SK-MEL-5 (cell line): ENCODE data around the gene ATRNL1. TPM values are rescaled to one million over a fixed set of nuclear protein-coding genes. Genes with fewer than 3 reads are reported as not detected.
"Not testable (repeated sequence)": the region's sequence is repeated elsewhere in the genome, so short reads cannot be mapped to it uniquely, and the experiment has no call there.

Experiments
- DNase-seq: peaks from one replicate; pipeline ENCODE4 v3.0.0-alpha.2; 2016; ENCODE audit warnings: low read depth, low spot score
- in situ Hi-C: cut with HindIII; loops from 2 replicates; pipeline ENCODE4 v1.10.0; 2016; ENCODE audit warnings: low sequenced_read_pairs, high pct_unique_total_duplicates, low pct_unique_long_range_greater_than_20kb
- total RNA-seq: library from RNA; depleted of rRNA; stranded (reverse); fragments of >200 nt; shearing (Covaris generic); gene quantifications from 2 replicates; pipeline ENCODE4 v1.2.3, GENCODE V29; 2014

The ATRNL1 gene
- total RNA-seq, 1 experiment from 2014 or later: 43.6 TPM

DNA sequence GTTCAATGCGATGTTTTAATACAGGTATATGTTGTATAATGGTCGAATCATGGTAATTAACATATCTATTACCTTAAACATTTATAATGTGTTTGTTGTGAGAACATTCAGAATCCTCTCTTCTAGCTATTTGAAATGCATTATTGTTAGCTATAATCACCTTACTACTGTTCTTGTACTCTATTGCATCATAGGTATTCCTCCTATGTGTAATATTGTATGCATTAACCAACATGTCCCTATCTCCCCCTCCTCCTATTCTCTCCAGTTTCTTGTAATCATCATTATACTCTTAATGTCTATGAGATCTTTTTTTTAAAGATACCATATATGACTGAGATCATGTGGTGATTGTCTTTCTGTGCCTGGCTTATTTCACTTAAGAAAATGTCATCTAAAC lies 235.2 kb downstream of the ATRNL1 start:
- no peak for DNase-seq
- in situ Hi-C loops: no loop called here

DNA sequence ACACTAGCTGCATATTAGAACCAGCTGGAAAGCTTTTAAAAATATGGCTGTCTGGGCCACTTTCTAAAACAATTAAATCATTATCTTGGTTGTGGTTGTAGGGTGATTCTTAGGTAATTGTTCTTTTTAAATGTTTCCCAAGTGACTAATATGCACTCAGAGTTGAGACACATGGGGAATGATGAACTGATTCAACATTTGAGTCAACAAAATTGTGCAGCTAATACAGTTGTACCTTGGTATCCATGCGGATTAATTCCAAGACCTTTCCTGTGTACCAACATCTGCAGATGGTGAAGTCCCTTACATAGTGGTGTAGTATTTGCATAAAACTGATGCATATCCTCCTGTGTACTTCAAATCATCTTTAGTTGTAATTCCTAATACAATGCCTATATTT lies 242.2 kb downstream of the ATRNL1 start:
- in situ Hi-C loops: no loop called here
- DNase-seq: no peak

DNA sequence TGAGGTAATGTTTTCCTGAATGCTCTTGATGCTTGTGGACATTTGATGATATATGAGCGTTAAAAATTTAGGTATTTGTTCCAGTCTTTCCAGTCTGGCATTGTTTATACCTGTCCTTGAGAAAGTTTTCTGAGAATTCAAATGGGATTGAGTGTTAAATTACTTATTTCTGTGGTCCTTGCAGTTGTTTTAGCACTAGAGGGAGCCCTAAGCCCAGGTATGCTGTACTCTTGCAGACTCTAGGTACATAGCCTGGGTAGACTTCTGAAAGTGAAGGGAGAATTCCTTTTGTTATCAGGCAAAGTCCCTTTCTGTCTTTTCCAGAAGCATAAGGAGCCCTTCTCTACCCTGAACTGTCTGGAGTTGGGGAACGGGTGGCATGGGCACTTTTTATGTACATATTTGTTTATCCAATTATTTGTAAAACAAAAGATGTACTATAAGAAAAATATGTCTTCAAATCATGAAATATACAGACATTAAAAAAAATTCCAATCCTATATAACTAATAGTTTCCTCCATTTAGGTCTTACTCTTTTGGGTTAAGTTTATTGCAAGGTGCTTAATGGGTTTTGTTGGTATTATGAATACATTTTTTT lies 262.1 kb downstream of the ATRNL1 start:
- DNase-seq: peak; percentile 76
- in situ Hi-C loops: no loop called here

DNA sequence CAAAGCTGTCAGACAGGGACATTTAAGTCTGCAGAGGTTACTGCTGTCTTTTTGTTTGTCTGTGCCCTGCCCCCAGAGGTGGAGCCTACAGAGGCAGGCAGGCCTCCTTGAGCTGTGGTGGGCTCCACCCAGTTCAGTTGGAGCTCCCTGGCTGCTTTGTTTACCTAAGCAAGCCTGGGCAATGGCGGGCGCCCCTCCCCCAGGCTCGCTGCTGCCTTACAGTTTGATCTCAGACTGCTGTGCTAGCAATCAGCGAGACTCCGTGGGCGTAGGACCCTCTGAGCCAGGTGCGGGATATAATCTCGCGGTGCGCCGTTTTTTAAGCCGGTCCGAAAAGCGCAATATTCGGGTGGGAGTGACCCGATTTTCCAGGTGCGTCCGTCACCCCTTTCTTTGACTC lies 274.8 kb downstream of the ATRNL1 start:
- DNase-seq, in situ Hi-C loops: not testable (repeated sequence)

DNA sequence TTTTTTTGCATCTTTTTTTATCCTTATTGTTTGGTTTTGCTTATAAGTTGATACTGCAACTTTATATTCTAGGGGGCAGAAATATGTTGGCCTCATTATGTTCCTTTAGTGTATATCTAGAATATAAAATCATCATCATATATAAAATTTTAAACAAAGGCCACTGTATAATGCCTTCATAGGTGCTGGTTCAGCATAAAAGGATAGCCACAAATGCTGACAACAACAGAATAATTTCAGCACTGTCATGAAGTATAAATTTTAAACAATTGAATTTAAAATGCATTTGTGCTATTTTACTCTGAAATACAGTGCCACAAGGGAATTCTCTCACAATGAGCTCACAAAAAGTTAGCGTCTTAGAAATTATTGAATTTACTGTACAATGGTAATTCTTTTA lies 285.9 kb downstream of the ATRNL1 start:
- no peak for DNase-seq
- in situ Hi-C loops: no loop called here

DNA sequence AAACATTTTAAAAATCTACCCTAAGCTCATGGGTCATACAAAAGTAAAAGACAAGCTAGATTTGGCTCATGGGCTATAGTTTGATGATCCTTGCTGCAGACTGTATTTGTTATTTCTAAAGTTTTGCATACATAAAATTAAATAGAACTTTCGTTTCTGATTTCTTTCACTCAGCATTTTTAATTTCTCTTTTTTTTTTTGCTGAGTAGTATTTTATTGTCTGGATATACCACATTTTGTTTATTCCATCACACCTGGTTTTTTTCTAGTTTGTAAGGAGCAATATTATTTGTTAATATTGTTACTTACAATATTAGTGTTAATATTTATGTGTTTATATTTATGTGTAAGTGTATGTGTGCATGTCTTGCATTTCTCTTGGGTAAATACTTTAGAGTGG lies 291.5 kb downstream of the ATRNL1 start:
- DNase-seq: no peak
- in situ Hi-C loops: no loop called here

DNA sequence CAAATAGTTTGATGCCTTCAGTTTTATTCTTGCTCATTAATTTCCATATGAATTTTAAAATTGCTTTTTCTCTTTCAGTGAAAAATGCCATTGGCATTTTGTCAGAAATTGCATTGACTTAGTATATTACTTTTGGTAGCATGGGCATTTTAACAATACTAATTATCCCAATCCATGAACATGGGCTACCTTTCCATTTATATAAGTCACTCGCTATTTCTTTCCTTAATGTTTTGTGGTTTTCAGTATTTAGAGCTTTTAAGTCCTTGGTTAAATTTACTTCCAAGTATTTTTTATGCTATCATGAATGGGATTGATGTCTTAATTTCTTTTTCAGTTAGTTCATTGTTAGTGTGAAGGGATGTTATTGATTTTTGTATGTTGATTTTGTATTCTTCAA lies 297.4 kb downstream of the ATRNL1 start:
- DNase-seq: no peak
- in situ Hi-C loops: no loop called here

DNA sequence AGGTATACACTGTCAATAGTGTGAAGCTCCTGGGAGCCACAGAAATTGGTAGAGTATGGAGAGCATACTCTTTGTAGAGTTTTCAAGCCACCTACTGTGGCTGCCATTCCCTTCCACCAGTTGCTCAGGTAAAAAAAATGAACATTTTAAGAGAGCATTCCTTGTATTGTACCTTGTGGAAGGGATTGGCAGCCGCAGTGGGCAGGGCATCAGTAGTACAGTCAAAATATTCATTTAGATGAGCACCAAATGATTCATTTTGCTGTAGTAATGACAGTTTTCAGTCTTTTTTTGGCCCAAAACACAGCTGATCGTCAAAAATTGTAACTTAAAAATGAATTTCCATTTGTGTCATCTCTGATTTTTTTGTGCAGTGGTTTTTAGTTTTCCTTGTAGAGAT lies 304.9 kb downstream of the ATRNL1 start:
- DNase-seq: no peak
- in situ Hi-C loops: no loop called here

DNA sequence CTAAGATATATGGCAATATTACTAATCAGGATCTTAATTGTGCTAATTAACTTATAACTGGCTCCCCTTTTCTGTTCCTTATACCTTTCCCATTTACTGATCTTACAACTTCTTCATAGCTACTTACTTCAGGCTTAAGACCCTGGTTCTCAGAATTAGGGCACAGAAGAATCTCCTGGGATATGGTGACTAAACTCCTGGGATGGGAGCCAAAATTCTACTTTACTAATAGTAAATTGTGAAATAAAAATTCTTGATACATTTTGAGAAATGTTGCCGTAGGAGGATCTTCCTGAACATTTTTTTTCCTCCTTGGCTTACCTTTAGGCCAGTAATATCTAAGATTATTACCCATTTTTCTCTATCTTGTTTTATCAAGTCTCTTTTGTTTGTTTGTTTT lies 309.5 kb downstream of the ATRNL1 start:
- in situ Hi-C loops: no loop called here
- no peak for DNase-seq

DNA sequence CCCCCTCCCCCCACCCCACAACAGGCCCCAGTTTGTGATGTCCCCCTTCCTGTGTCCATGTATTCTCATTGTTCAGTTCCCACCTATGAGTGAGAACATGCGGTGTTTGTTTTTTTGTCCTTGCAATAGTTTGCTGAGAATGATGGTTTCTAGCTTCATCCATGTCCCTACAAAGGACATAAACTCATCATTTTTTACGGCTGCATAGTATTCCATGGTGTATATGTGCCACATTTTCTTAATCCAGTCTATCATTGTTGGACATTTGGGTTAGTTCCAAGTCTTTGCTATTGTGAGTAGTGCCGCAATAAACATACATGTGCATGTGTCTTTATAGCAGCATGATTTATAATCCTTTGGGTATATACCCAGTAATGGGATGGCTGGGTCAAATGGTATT lies 312.7 kb downstream of the ATRNL1 start:
- in situ Hi-C loops, DNase-seq: not testable (repeated sequence)

DNA sequence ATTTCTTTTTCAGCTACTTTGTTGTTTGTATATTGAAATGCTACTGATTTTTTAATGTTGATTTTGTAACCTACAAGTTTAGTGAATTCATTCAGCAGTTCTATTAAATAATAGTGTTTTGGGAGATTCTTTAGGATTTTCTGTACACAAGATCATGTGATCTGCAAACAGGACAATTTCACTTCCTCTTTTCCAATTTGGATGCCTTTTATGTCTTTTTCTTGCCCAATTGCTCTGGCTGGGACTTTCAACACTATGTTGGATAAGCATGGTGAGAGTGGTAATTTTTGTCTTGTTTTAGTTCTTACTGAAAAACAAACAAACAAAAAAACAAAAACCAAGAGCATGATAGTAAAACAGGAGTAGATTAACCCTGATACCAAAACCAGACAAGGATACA lies 316.2 kb downstream of the ATRNL1 start:
- in situ Hi-C loops: no loop called here
- DNase-seq: no peak

DNA sequence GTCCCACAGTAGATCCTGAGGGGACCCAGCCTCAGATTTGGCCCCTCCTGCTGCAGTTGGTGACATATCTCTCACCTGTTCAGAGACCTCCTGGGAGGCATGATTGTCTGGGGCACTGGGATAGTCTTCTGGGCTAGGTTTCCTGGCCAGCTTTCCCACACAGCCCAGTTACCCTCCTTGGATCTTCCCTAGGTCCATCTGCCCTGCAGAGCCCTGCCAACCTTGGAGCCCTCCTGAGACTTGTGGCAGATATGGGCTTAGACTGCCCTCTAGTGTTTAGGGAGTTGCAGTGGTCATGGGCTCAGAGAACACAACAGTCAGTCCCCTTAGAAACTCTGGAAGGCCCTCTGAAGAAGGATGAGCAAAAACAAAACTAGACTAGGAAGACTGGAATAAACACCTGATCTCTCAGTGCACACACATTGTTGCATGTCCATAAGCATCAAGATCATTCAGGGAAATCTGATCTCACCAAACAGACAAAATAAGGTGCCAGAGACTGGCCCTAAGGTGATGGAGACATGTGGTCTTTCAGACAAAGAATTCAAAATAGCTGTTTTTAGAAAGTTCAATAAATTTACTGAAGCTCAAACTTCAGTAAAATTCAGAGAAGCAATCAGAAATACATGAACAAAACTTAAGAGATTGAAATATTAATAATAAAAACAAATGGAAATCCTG lies 324.6 kb downstream of the ATRNL1 start:
- in situ Hi-C loops: no loop called here
- peak; percentile 83 for DNase-seq

DNA sequence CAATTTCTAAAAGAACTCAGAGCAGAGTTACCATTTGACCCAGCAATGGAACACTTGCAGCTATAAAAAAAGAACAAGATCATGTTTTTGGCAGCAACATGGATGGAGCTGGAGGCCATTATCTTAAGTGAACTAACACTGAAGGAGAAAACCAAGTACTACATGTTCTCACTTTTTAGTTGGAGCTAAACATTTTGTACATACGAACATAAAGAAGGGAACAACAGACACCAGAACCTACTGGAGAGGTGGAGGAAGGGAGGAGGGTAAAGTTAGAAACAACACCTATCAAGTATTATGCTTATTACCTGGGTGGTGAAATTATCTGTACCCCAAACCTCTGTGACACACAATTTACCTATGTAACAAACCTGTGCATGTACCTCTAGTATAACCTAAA lies 329.5 kb downstream of the ATRNL1 start:
- in situ Hi-C loops: no loop called here
- no peak for DNase-seq

DNA sequence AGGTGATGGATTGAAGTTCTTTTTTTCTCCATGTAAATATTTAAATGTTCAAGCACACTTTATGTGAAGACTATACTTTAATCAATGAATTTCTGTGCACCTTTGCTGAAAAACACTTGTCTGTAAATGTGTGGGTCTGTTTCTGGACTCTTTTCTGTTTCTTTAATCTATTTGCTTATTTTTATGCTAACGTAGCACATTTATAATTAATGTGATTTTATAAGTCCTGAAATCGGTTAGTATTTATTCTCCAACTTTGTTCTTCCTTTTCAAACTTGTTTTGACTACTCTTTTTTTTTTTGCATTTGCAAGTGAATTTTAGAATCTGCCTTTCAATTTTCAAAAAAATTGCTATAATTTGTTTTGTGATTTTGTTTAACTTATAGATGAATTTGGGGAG lies 334.4 kb downstream of the ATRNL1 start:
- DNase-seq: no peak
- in situ Hi-C loops: no loop called here

DNA sequence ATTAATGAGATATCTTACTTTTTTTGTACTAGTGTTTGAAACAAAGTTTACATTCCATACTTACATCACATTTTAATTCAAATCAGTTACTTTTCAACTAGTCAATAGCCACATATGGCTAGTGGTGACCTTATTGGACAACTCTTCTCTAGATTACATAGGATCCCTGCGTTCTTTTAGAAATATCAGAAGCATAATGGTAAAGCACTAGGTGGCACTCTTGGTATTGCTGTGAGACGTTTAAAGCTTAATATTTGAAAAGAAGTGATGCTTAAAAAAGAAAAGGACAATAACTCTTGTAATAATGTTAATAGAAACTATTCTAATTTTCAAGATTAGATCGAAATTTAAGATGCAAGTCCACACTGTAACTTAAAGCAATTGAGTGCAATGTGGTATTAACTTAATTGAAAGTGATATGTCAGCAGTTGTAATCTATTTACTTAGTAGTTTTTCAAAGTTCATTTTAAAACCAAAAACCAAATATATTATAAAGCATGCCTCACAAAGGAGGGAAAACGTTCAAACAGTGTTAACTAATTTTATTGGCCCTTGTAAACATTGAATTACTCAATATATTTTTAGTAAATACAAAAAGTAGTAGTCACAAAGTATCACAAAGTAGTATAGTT lies 339.1 kb downstream of the ATRNL1 start:
- peak; percentile 62 for DNase-seq
- in situ Hi-C loops: no loop called here

DNA sequence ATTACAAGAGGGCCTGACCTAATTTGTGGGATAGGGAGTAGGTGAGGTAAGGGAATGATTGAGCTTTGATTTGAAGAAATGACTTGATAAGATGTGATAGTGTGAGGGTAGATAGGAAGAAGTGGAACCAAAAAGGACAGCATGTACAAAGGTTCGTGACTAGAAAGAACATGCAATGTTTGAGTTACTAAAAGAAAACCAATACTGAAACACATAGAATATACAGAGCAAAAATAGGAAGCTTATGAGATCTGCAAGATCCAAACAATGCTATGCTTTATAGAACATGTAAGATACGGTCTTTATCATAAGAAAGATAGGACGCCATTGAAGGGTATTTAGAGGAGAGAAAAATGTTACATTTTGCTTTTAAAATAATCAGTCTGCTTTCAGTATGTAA lies 343.8 kb downstream of the ATRNL1 start:
- in situ Hi-C loops: no loop called here
- DNase-seq: no peak

DNA sequence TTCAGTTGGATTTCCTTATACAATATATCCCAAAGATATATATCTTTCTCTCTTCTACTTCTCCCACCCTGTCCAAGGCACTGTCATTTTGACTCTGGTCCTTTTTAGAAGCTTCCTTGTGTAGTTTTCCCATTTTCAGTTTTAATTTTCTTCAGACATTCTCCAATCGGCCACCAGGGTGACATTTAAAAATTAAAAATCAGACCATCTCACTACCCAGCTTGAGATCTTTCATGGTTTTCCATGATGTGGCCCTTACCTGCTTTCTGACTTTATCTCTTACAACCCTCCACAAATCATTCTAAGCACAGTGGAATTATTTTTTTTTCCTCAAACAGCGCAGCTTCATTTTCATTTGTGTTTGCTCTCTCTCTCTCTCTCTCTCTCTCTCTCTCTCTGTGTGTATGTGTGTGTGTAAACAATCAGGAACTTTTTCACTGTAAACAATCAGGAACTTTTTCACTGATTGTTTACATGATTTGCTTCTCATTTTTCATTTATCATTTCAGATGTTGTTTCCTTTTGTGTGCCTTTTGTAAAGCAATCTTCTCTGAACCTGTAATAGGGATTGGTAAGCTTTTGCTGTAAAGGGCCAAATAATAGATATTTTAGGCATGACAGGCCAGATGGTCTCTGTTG lies 348.9 kb downstream of the ATRNL1 start:
- in situ Hi-C loops: no loop called here
- DNase-seq: peak; percentile 11

DNA sequence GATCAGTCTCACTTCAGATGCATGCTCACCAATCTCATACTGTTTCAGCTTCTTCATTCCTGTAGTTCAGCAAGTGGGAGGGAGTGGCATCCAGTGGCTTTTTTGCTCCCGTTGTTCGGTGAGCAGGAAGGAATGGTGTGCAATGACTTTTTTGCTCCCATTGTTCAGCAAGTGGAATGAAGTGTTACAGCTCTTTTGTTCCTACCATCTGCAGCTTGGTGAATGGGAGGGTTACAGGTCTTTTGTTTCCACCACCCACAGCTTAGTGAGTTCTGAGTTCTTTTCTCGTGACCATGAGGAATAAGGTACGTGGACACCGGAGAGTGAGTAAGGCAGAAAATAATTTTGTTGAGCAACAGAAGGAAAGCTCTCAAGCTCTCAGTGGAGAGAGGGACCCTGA lies 363.6 kb downstream of the ATRNL1 start:
- no peak for DNase-seq
- in situ Hi-C loops: no loop called here

DNA sequence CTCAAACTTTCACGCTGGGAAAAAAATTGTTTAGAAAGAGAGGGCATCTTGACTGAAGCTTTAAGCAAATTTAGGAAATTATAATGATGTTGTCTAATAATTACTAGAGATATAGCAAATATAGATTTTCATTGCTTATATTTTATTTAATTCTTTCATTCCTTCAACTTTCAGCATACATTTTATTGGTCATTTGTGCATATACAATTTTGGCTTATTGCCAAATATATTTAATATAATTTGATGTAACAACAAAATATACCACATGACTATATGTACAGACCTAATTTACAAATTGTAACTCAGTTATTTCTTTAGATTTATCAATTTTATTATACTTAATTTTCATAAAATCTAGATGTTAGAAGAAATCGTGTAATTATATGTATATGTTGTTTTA lies 390.1 kb downstream of the ATRNL1 start:
- in situ Hi-C loops: no loop called here
- no peak for DNase-seq
